ENCODE data around the gene S100A9.

- TF ChIP-seq CTCF (conservative IDR thresholded peaks at IDR 0.05; ENCODE audit: low read depth, low read length) (no peak), EZH2 (IDR thresholded peaks at IDR 0.05; ENCODE audit: low read length, unreplicated experiment) (no peak)
Observed at GRCh38 chr1:153399401-153400055, 41.9 kb downstream of the S100A9 start.
